ENCODE measurements around the gene PLPPR5. TPM values are rescaled to one million over a fixed set of nuclear protein-coding genes. Genes with fewer than 3 reads are reported as not detected.

The PLPPR5 gene
- total and polyA plus RNA-seq, 3 donors from 2014 or later, result 4.5 to 7.8 (median 4.8) TPM

DNA sequence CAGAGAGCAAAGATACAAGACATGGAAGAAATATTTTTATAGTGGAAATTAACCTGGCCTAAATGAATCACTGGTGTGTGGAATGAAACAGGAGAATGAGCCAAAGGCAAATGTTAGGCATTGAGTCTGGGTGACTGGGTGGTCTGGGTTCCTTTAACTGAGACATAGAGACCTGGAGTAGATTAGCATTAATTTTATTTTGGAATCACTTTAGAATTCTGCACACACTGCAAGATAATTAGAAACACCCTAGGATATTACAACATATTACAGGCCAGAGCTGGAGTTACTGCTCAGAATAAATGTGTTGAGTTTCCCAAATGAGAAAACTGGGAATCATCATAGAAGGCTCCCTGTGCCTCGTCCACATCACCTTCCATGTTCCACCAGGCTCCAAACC, 85.5 kb downstream of the PLPPR5 start:
- no peak overlapping the region for H3K4me3 ChIP-seq
- no peaks in the 10 kb centered on the region for H3K27me3 ChIP-seq
- H3K4me1 ChIP-seq, result no peaks in the 10 kb centered on the region
- intact Hi-C loops (cut with DNase I; ENCODE audit: low total_unique reads), result no loop called here
- no peak for DNase-seq
- no peak overlapping the region for H3K27ac ChIP-seq
- no peaks in the 10 kb centered on the region for H3K9me3 ChIP-seq
- TF ChIP-seq, protein P1, sequence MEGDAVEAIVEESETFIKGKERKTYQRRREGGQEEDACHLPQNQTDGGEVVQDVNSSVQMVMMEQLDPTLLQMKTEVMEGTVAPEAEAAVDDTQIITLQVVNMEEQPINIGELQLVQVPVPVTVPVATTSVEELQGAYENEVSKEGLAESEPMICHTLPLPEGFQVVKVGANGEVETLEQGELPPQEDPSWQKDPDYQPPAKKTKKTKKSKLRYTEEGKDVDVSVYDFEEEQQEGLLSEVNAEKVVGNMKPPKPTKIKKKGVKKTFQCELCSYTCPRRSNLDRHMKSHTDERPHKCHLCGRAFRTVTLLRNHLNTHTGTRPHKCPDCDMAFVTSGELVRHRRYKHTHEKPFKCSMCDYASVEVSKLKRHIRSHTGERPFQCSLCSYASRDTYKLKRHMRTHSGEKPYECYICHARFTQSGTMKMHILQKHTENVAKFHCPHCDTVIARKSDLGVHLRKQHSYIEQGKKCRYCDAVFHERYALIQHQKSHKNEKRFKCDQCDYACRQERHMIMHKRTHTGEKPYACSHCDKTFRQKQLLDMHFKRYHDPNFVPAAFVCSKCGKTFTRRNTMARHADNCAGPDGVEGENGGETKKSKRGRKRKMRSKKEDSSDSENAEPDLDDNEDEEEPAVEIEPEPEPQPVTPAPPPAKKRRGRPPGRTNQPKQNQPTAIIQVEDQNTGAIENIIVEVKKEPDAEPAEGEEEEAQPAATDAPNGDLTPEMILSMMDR (IDR thresholded peaks at IDR 0.05), result no peak
- TF ChIP-seq POLR2A (IDR thresholded peaks at IDR 0.05), result no peak
- WGBS, 2 donors, result 79 to 87% methylated on average over 1 of the region's 1 CpG
- no peaks in the 10 kb centered on the region for H3K36me3 ChIP-seq (ENCODE audit: low read depth, missing control alignments)

DNA sequence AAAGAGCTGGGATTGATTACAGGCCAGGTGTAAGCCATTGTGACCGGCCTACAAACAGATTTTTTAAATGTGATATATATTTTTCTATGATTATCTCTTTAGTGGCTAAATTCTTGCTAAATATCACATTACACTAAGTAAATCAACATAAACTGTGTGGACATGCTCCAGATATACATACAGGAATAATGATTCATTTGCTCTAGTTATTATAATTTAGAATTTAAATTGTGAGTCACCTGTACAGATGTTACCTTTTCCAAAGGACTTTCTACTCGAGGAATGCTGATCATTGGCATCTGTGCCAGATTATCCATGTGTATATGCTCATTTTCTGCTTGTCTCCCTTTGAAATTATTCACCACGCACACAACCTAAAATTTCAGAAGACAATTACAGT, 90.1 kb downstream of the PLPPR5 start:
- WGBS, 2 donors, result 74 to 77% methylated on average over 3 of the region's 3 CpGs
- no peaks in the 10 kb centered on the region for H3K9me3 ChIP-seq
- intact Hi-C loops (cut with DNase I; ENCODE audit: low total_unique reads), result no loop called here
- no peak overlapping the region for H3K27ac ChIP-seq
- no peaks in the 10 kb centered on the region for H3K4me1 ChIP-seq
- no peak for DNase-seq
- H3K27me3 ChIP-seq, result no peaks in the 10 kb centered on the region
- H3K36me3 ChIP-seq (ENCODE audit: low read depth, missing control alignments), result no peaks in the 10 kb centered on the region
- no peak overlapping the region for H3K4me3 ChIP-seq
- TF ChIP-seq, protein P1 (IDR thresholded peaks at IDR 0.05), result no peak
- TF ChIP-seq POLR2A (IDR thresholded peaks at IDR 0.05), result no peak

DNA sequence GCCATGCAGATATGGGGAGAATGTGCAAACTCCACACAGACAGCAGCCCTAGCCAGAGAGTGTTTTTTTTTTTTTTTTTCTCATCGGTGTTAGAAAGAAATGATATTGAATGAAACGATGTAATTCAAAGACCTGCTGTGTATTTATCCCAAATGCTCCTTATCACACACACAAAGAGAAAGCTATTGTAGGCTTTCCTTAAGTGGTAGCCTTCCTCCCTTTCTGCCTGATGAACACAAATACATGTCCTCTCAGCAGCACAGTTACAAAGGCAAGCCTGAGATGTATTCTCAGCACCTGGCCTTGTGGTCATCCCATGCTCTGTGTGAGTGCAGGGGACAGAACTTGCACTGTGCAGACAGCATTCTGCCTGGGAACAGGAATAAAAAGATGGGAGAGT, 93.8 kb downstream of the PLPPR5 start:
- no peaks in the 10 kb centered on the region for H3K36me3 ChIP-seq (ENCODE audit: low read depth, missing control alignments)
- TF ChIP-seq, protein P1 (IDR thresholded peaks at IDR 0.05), result no peak
- no peak for TF ChIP-seq POLR2A (IDR thresholded peaks at IDR 0.05)
- H3K4me1 ChIP-seq, result no peaks in the 10 kb centered on the region
- H3K9me3 ChIP-seq, result no peaks in the 10 kb centered on the region
- H3K4me3 ChIP-seq, result no peak overlapping the region
- intact Hi-C loops (cut with DNase I; ENCODE audit: low total_unique reads), result no loop called here
- no peak for DNase-seq
- WGBS, 2 donors, result 59 to 62% methylated on average over 2 of the region's 2 CpGs
- no peaks in the 10 kb centered on the region for H3K27me3 ChIP-seq
- no peak overlapping the region for H3K27ac ChIP-seq

DNA sequence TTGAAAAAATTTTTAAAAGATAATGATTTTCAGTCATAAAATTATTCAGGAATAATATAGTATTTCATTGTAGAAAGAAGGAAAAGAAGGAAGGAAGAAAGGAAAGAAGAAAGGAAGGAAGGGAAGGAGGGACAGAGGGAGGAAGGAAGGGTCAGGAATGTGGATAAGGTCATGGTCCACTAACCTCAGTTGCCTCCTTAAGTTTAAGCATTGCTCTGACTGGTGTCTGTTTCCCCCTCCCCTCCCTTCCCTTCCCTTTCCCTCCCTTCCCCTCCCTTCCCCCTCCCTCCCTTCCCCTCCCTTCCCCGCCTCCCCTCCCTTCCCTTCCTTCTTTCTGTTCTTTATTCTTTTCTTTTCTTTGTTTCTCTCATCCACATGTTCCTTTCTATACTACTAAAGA, 95.7 kb downstream of the PLPPR5 start:
- Histone ChIP-seq H3K36me3 (ENCODE audit: low read depth, missing control alignments) (no peaks in the 10 kb centered on the region), H3K9me3 (no peaks in the 10 kb centered on the region), H3K4me1 (no peaks in the 10 kb centered on the region), H3K27ac (no peak overlapping the region), H3K27me3 (no peaks in the 10 kb centered on the region), H3K4me3 (no peak overlapping the region)
- intact Hi-C loops (cut with DNase I; ENCODE audit: low total_unique reads), result no loop called here
- TF ChIP-seq POLR2A (IDR thresholded peaks at IDR 0.05), result no peak
- TF ChIP-seq, protein P1 (IDR thresholded peaks at IDR 0.05), result no peak
- no peak for DNase-seq
- WGBS, 2 donors, result 64 to 67% methylated on average over 1 of the region's 1 CpG

DNA sequence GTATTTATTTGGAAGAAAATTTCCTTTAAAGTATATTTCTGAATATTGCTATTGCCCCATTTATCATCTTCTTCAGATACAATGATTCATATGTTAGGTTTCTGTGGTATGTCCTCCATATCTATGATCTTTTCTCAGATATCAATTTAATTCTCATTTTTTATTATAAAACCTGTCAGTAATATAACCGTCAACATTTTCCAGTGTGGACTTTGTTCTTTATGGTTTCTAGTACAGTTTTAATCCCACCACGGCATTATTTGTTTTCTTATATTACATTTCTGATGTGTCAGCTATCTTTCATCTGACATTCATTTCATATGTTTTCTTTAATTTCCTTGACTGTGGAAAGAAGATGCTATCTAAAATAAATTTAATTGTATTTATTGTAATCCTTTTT, 97.9 kb downstream of the PLPPR5 start:
- intact Hi-C loops (cut with DNase I; ENCODE audit: low total_unique reads), result no loop called here
- H3K27ac ChIP-seq, result no peak overlapping the region
- no peak for TF ChIP-seq POLR2A (IDR thresholded peaks at IDR 0.05)
- TF ChIP-seq, protein P1 (IDR thresholded peaks at IDR 0.05), result no peak
- H3K4me3 ChIP-seq, result no peak overlapping the region
- no peaks in the 10 kb centered on the region for H3K27me3 ChIP-seq
- DNase-seq, result no peak
- H3K36me3 ChIP-seq (ENCODE audit: low read depth, missing control alignments), result no peaks in the 10 kb centered on the region
- no peaks in the 10 kb centered on the region for H3K4me1 ChIP-seq
- 63 to 69% methylated on average over 2 of the region's 2 CpGs for WGBS, 2 donors
- no peaks in the 10 kb centered on the region for H3K9me3 ChIP-seq
